ENCODE results near the gene ANKRD44.
"Not testable (repeated sequence)": the region's sequence is repeated elsewhere in the genome, so short reads cannot be mapped to it uniquely, and the experiment has no call there.

ANKRD44 gene

DNA sequence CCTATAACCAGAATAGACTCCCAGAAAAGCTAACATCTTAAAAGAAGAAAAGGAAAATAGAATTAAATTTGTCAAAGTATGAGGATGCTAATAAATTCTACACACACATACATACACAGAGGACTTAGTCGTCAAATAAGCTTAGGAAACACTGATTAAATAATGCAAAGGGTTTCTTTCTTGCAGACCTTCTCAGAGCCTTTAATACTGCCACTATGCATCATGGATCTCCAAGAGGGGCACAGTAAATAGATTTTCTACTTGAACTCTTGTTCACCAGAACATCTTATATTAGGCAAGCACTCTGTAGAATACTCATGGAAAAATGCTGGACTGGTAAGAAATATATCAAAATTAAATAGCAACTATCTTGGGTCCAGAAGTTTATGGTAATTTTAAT, 69.4 kb downstream of the ANKRD44 start:
- H3K9me3 Mint-ChIP-seq, result peaks cover 0 to 1% of the 10 kb centered on the region in 2 donors
- DNase-seq, result no peak
- H3K27ac Mint-ChIP-seq, result peak overlapping the region; percentile 86
- H3K36me3 Mint-ChIP-seq, result peaks cover 11 to 28% of the 10 kb centered on the region in 2 donors
- H3K4me3 Mint-ChIP-seq, result peak overlapping the region; percentile 46 to 47
- no peaks in the 10 kb centered on the region for H3K27me3 Mint-ChIP-seq
- no peak for ATAC-seq (replicated peaks)
- peaks cover 53 to 79% of the 10 kb centered on the region in 2 donors for H3K4me1 Mint-ChIP-seq

DNA sequence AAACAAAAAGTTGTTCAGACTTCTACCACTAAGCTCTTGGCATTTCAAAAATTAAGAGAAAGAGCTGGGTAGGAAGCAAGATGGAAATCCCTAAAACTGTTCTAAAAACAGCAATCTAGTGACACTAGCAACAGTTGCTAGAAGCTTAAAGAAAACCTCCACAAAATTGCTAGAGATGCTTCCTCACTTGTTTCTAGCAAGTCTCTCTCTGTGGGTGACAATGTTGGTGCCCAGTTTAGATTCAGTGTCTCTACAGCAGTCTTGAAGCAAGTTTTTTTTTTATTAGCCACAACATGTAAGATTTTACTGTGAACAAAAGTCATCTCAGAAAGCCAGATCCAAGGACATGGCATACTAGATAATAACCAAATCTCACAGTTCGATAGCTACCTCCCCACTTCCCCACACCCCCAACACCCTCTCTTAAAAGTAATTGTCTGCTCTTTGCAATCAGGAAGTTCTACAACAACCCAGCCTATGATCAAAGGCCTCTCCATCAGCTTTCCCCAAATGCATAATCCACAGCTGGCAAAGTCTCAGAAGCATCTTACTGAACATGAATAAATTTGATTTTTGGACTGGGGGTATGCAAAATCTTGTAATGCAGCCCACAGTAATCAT, 70.0 kb downstream of the ANKRD44 start:
- Mint-ChIP-seq H3K9me3 (peaks cover 0 to 1% of the 10 kb centered on the region in 2 donors), H3K4me1 (peaks cover 56 to 80% of the 10 kb centered on the region in 2 donors), H3K36me3 (peaks cover 11 to 28% of the 10 kb centered on the region in 2 donors), H3K27ac (peak overlapping the region; percentile 86), H3K27me3 (no peaks in the 10 kb centered on the region), H3K4me3 (peak overlapping the region; percentile 46 to 47)
- DNase-seq (no peak), ATAC-seq (replicated peaks) (peak; percentile 61 to 62)

DNA sequence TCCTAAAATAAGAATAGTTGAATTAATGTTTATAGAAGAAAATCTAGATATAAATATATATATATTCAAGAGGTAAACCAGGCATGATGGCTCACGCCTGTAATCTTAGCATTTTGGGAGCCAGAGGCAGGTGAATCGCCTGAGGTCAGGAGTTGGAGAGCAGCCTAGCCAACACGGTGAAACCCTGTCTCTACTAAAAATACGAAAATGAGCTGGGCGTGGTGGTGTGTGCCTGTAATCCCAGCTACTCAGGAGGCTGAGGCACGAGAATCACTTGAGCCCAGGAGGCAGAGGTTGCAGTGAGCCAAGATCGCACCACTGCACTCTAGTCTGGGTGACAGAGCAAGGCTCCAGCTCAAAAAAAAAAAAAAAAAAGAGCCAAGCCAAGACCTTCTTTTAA, 70.6 kb downstream of the ANKRD44 start:
- not testable (repeated sequence) for H3K9me3 Mint-ChIP-seq; H3K27me3 Mint-ChIP-seq; ATAC-seq (replicated peaks); DNase-seq
- Mint-ChIP-seq H3K36me3 (peaks cover 14 to 31% of the 10 kb centered on the region in 2 donors), H3K4me3 (peak overlapping the region; percentile 4 to 47), H3K27ac (peak overlapping the region; percentile 37), H3K4me1 (peaks cover 58 to 85% of the 10 kb centered on the region in 2 donors)

DNA sequence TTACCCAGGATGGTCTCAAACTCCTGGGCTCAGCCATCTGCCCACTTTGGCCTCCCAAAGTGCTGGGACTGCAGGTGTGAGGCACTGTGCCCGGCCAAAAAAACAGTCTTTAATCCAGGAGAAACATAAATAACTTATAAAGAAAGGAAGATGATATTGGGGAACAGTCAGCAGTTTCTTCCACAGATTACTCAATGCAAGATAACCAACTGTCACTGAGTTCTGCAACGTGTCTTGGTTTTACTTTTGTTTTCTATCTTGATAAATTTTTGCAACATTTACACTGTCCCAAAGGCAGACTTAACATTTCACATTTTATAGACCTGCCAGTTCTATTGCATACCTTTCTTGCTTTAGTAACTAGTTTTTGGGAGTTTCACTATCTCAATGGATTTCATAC, 71.1 kb downstream of the ANKRD44 start:
- H3K36me3 Mint-ChIP-seq, result peaks cover 19 to 34% of the 10 kb centered on the region in 2 donors
- H3K27me3 Mint-ChIP-seq, result no peaks in the 10 kb centered on the region
- peaks cover 0 to 1% of the 10 kb centered on the region in 2 donors for H3K9me3 Mint-ChIP-seq
- DNase-seq (no peak), ATAC-seq (replicated peaks) (peak; percentile 53 to 61)
- H3K4me3 Mint-ChIP-seq, result peak overlapping the region; percentile 77 to 78
- peak overlapping the region; percentile 88 for H3K27ac Mint-ChIP-seq
- H3K4me1 Mint-ChIP-seq, result peaks cover 57 to 87% of the 10 kb centered on the region in 2 donors

DNA sequence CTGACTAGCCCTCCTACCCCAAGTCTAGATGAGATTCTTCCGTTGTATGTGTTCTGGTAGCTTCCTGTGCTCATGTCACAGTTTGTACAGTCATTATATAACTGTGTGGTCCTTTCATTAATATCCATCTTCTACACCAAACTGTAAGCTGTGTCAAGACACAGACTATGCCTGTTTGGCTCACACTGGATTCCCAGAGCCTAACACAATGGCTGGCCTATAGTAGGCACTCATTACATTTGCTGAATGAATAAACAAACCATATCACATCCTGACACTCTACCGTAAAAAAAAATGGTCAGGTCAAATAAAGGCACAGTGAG, 72.6 kb downstream of the ANKRD44 start:
- H3K27me3 Mint-ChIP-seq, result no peaks in the 10 kb centered on the region

DNA sequence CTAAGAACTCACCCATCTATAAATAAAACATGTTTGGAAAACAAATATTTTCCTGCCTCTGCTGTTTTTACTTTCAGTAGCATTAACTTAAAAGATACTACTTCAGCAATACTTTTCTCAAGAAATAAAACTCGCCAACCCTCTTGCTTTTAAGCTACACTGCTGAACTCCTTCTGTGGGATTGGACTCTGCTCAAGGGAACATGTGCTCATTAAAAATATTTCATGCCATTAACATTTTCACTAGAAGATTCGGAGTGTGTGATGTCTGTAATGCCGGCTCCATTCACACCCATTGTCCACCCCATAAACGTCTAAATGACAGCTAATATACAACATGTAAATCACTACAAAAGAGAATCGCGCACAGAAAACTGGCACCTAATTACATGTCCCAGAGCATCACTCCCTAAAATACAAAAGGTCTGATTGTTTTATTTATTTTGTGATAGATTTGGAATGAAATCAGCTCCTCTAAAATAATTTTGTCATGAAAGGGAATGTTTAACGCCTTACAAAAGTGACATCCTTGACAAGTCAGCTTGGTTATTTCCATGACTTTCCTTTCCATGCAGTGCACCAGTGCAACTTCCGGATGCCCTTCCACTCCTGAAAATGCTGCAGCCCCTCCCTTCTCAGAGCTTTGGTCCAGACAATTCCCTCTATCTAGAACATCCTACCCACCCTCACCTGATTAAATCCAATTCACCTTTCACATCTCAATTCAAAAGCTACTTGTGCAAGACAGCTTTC, 73.1 kb downstream of the ANKRD44 start:
- peaks cover 13 to 28% of the 10 kb centered on the region in 2 donors for H3K36me3 Mint-ChIP-seq
- DNase-seq, result no peak

More for the DNA sequence above, 72.6 kb downstream of the ANKRD44 start:
- DNase-seq, result no peak
- Mint-ChIP-seq H3K9me3 (peaks cover 0 to 1% of the 10 kb centered on the region in 2 donors), H3K4me1 (peaks cover 50 to 88% of the 10 kb centered on the region in 2 donors), H3K27ac (peak overlapping the region; percentile 52), H3K36me3 (peaks cover 13 to 29% of the 10 kb centered on the region in 2 donors), H3K4me3 (peak overlapping the region in 1 of 2 donors; percentile 26)
- peak; percentile 49 to 50 for ATAC-seq (replicated peaks)

DNA sequence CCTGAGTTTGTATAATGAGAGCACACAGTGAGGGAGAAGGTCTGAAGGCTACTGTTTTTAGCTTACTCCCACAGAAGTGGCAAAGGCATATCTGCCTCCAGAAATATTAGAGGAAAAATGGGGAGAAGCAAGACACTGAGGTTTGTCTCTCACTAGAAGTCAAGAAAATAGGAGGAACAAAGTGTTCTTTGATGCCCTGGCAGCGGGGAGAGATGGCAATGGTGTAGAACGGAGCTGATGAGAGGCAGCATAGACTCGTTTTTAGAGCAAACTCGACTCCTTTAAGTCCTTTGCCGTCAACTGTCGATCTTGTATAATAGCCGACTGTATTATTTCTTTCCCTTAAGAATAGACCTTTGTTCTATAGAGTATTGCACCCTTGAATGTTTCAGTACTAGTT, 73.8 kb downstream of the ANKRD44 start:
- no peak for DNase-seq
- peak overlapping the region; percentile 70 for H3K27ac Mint-ChIP-seq
- H3K4me3 Mint-ChIP-seq, result no peak overlapping the region
- peaks cover 0 to 1% of the 10 kb centered on the region in 2 donors for H3K9me3 Mint-ChIP-seq
- no peak for ATAC-seq (replicated peaks)
- H3K27me3 Mint-ChIP-seq, result no peaks in the 10 kb centered on the region
- H3K4me1 Mint-ChIP-seq, result peaks cover 52 to 90% of the 10 kb centered on the region in 2 donors
- peaks cover 13 to 27% of the 10 kb centered on the region in 2 donors for H3K36me3 Mint-ChIP-seq

More for the DNA sequence above, 73.1 kb downstream of the ANKRD44 start:
- Mint-ChIP-seq H3K4me1 (peaks cover 50 to 88% of the 10 kb centered on the region in 2 donors), H3K27me3 (no peaks in the 10 kb centered on the region), H3K4me3 (peak overlapping the region in 1 of 2 donors; percentile 26), H3K9me3 (peaks cover 0 to 1% of the 10 kb centered on the region in 2 donors), H3K27ac (peak overlapping the region; percentile 52)
- ATAC-seq (replicated peaks), result no peak

DNA sequence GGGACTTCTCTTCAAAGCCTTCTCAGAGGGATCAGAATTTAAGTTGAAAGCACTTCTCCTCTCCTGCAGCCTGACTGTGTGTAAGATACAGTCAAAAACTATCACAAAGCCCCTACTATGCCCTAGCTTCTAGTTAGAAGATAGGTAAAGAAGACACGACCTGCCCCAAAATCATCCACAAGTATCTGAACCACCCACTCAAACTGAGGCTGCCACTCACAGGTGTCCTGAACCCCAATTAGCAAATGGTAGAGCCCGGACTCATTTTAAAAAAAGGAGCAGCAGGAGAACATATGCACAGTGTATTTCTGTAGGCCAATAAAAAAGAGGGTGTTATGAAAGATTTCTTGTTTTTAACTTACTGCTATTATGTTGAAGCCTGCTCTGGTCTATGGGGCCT, 74.4 kb downstream of the ANKRD44 start:
- DNase-seq, result no peak
- Mint-ChIP-seq H3K4me3 (no peak overlapping the region), H3K27ac (no peak overlapping the region), H3K9me3 (peaks cover 0 to 1% of the 10 kb centered on the region in 2 donors), H3K4me1 (peaks cover 56 to 96% of the 10 kb centered on the region in 2 donors), H3K27me3 (no peaks in the 10 kb centered on the region), H3K36me3 (peaks cover 13 to 27% of the 10 kb centered on the region in 2 donors)
- no peak for ATAC-seq (replicated peaks)

DNA sequence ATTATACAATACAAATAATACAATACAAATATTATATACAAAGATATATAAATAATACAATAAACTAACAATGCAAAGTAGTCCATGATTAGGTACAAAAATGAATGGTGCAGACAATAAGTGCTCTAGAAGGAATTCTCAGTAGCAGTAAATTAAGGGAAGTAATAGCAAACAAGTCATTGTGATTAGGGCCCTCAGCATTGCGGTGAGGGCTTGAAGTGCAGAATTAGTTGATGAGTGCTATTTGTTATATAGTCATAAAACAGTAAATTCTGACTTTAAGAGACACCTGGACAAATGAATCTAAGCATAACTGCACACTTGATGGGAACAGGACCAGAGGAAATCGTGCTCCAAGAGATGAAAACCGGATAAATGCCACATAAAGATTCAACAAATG, 74.9 kb downstream of the ANKRD44 start:
- H3K9me3 Mint-ChIP-seq, result peaks cover 0 to 1% of the 10 kb centered on the region in 2 donors
- ATAC-seq (replicated peaks) (peak; percentile 23 to 29), DNase-seq (no peak)
- H3K4me3 Mint-ChIP-seq, result no peak overlapping the region
- H3K27ac Mint-ChIP-seq, result peak overlapping the region; percentile 37
- peaks cover 53 to 96% of the 10 kb centered on the region in 2 donors for H3K4me1 Mint-ChIP-seq
- no peaks in the 10 kb centered on the region for H3K27me3 Mint-ChIP-seq
- peaks cover 13 to 29% of the 10 kb centered on the region in 2 donors for H3K36me3 Mint-ChIP-seq

DNA sequence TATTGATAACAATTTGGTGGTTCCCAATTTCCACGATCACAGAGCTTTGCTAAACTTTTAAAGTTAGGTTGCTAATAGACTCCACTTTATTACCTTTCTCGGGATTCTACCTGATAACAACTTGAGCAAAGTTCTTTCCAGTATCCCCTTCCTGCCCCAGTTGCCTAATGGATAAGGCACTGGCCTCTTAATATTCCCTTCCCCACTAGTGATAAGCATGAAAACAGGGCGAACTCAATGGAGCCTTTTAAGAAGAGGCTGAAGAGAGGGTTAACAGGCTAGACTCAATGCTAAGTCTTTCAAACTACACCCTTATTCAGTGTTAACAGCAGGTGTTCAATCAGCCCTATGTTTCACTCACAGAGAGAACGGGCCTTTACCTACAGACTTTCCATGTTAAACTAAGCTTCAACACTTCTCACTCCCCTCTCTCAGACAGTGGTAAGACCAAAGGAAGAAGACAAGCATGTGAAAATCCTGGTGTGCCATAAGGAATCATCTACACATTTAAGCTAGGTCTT, 75.8 kb downstream of the ANKRD44 start:
- peak overlapping the region; percentile 62 for H3K27ac Mint-ChIP-seq
- no peak for DNase-seq
- no peak overlapping the region for H3K4me3 Mint-ChIP-seq
- peaks cover 18 to 34% of the 10 kb centered on the region in 2 donors for H3K36me3 Mint-ChIP-seq
- peaks cover 58 to 98% of the 10 kb centered on the region in 2 donors for H3K4me1 Mint-ChIP-seq
- ATAC-seq (replicated peaks), result no peak
- H3K9me3 Mint-ChIP-seq, result peaks cover 0 to 1% of the 10 kb centered on the region in 2 donors
- no peaks in the 10 kb centered on the region for H3K27me3 Mint-ChIP-seq

DNA sequence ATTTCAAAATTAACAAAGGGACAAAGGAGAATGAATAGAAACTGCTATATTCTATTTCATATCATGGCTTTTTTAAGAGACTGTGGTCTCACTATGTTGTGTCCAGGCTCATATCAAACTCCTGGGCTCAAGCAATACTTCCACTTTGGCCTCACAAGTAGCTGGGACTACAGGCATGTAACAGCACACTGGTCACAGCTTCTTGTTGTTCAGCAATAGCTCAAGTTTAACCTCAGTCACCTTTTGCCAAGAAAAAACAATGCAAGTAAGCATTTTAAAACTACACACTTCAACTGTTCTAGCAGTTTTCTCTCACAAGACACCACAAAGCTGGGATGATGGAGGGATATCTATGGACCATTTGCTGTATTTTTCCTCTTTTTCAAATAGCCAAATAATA, 77.1 kb downstream of the ANKRD44 start:
- peaks cover 16 to 29% of the 10 kb centered on the region in 2 donors for H3K36me3 Mint-ChIP-seq
- H3K4me1 Mint-ChIP-seq, result peaks cover 56 to 100% of the 10 kb centered on the region in 2 donors
- DNase-seq (no peak), ATAC-seq (replicated peaks) (no peak)
- H3K4me3 Mint-ChIP-seq, result no peak overlapping the region
- no peaks in the 10 kb centered on the region for H3K9me3 Mint-ChIP-seq
- H3K27me3 Mint-ChIP-seq, result no peaks in the 10 kb centered on the region
- no peak overlapping the region for H3K27ac Mint-ChIP-seq

DNA sequence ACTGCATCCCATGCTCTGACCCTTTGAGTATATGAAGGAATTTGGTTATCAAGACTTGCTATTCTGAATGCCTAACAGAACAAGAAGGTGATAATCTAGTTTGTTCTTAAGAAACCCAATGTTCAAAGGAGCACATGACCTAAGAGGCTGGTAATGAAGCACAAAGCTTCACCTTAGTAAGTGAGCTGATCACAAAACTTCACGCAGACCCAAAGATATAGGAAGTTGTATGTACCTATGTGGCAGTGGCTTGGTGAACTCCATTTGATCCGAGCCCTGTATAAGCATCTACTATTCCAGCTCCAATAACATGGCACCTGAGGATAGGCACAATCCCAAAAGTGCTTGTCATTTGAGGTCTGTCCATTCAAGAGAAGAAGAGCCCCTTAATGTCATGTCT, 78.6 kb downstream of the ANKRD44 start:
- ATAC-seq (replicated peaks) (no peak), DNase-seq (no peak)
- H3K36me3 Mint-ChIP-seq, result peaks cover 15 to 23% of the 10 kb centered on the region in 2 donors
- H3K4me1 Mint-ChIP-seq, result peaks cover 52 to 100% of the 10 kb centered on the region in 2 donors
- no peaks in the 10 kb centered on the region for H3K9me3 Mint-ChIP-seq
- no peaks in the 10 kb centered on the region for H3K27me3 Mint-ChIP-seq
- no peak overlapping the region for H3K4me3 Mint-ChIP-seq
- H3K27ac Mint-ChIP-seq, result peak overlapping the region; percentile 31

DNA sequence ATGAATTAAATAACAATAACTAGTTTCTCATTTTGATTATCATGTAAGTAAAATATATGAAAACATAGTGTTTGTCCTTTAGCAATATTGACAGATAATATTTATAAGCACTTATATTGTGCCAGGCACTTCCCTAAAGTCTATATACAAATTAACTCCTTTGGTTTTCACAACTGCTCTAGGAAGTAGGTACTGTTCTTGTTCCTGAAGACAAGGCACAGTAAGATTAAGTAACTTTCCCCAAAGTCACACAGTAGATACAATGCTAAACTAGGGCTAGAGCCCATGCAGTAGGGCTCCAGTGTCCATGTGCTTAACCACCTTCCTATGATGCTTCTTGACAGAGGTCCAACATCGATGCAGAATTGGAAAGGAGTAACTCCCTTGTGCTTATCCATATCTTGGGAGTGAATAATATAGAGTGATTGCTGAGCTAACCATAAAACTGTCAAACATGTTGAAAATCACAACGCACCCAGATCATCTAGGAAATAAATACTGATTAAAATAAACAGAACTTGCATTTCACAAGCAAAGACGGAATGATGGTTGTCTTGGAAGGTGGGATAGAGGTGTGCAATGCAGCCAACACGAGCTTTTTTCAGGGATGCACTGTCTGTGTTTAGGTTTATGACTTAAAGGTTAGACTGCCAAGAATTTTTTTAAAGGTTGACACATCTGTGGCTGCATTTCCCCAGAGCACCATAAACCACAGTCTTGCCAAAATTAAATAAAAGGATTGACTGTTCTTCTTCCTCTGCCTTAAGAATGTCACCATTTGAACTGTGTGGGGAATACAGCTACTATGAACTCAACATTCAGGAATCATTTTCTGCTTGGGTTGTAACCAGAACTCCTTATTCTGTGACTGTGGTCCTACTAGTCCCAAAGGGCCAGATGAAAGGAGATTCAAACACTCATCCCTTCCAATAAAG, 80.8 kb downstream of the ANKRD44 start:
- peak overlapping the region; percentile 66 for H3K27ac Mint-ChIP-seq
- H3K4me1 Mint-ChIP-seq, result peaks cover 40 to 96% of the 10 kb centered on the region in 2 donors
- H3K27me3 Mint-ChIP-seq, result no peaks in the 10 kb centered on the region
- H3K4me3 Mint-ChIP-seq, result no peak overlapping the region
- peaks cover 12 to 29% of the 10 kb centered on the region in 2 donors for H3K36me3 Mint-ChIP-seq
- no peaks in the 10 kb centered on the region for H3K9me3 Mint-ChIP-seq
- DNase-seq (no peak), ATAC-seq (replicated peaks) (peak in 1 of 2 donors; percentile 22)

DNA sequence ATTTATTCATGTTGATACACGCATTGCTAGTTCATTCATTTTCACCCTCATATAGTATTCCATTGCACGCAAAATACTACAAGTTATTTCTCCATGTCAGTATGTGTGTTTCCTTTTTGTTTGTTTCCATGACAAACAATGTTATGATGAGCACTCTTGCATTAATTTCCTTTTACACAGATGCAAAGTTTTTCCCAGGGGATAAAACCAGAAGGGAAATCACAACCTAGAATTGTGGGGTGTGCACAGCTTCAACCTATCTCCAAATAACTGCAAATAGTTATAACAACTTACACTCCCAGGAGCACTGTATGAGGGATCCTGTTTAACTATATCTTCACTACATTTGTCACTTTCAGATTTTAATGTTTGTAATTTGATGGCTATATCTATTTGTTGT, 87.1 kb downstream of the ANKRD44 start:
- peak overlapping the region; percentile 62 for H3K27ac Mint-ChIP-seq
- peaks cover 8 to 28% of the 10 kb centered on the region in 2 donors for H3K36me3 Mint-ChIP-seq
- H3K4me3 Mint-ChIP-seq, result no peak overlapping the region
- DNase-seq (no peak), ATAC-seq (replicated peaks) (peak; percentile 19 to 43)
- H3K4me1 Mint-ChIP-seq, result peaks cover 28 to 78% of the 10 kb centered on the region in 2 donors
- no peaks in the 10 kb centered on the region for H3K9me3 Mint-ChIP-seq
- no peaks in the 10 kb centered on the region for H3K27me3 Mint-ChIP-seq

Data from stimulated activated naive B cell treated with anti-CD40 and anti-IgM and Interleukin-4, amounts not matched to agents 10 μg/mL and 1 μg/mL and 100 μg/mL, for 72 hours (primary cell).